CD4-positive, alpha-beta memory T cell (primary cell): ENCODE data around the gene MARK2. TPM values are rescaled to one million over a fixed set of nuclear protein-coding genes. Genes with fewer than 3 reads are reported as not detected.

Experiments used
- CTCF ChIA-PET: fragments of 350-600 bp; sonication (Branson Sonifier 250); formaldehyde crosslinking; loops from one replicate; lab custom pipeline; 2021; ENCODE audit warnings: inconsistent platforms; ENCODE audit not compliant: partially characterized antibody; lab: Charles Lee
- POLR2A ChIA-PET: fragments of 350-600 bp; sonication (Branson Sonifier 250); formaldehyde crosslinking; loops from one replicate; lab custom pipeline; 2021; ENCODE audit not compliant: partially characterized antibody; lab: Charles Lee
- DNase-seq, 5 donors: peaks; one replicate each; pipeline versions ENCODE4 v3.0.0 to v3.0.0-alpha.2; 2020 to 2022; ENCODE audit warnings: mixed read lengths in 1 of 5
- H3K27ac ChIP-seq: one replicate; pipeline ENCODE4 v1.7.0; 2013; ENCODE audit warnings: low read depth, low read length
- H3K27me3 ChIP-seq: 2 replicates; pipeline ENCODE4 v1.7.0; 2013; ENCODE audit warnings: mild to moderate bottlenecking, low read length, moderate library complexity; ENCODE audit not compliant: insufficient read depth
- H3K36me3 ChIP-seq: 2 replicates; pipeline ENCODE4 v1.7.0; 2013; ENCODE audit warnings: mild to moderate bottlenecking, low read length, moderate library complexity; ENCODE audit not compliant: insufficient read depth
- H3K4me1 ChIP-seq: 2 replicates; pipeline ENCODE4 v1.7.0; 2013; ENCODE audit warnings: mild to moderate bottlenecking, low read length, moderate library complexity; ENCODE audit not compliant: insufficient read depth
- H3K4me3 ChIP-seq, 2 donors: one replicate each; pipeline ENCODE4 v1.7.0; 2013; ENCODE audit warnings: low read length in 2 of 2, mild to moderate bottlenecking in 1 of 2
- H3K9me3 ChIP-seq, 2 donors: one replicate each; pipeline ENCODE4 v1.7.0; 2013; ENCODE audit warnings: low read length in 2 of 2, control low read depth in 1 of 2; ENCODE audit not compliant: control insufficient read depth in 1 of 2
- H3K27ac Mint-ChIP-seq, 7 donors: one replicate each; pipeline ENCODE4 v1.8.0; 2020 to 2021; ENCODE audit warnings: mixed read lengths in 7 of 7, mild to moderate bottlenecking in 6 of 7, inconsistent platforms in 3 of 7, moderate library complexity in 3 of 7
- H3K27me3 Mint-ChIP-seq, 2 donors: one replicate each; pipeline ENCODE4 v1.8.0; 2020 to 2021; ENCODE audit warnings: mixed read lengths in 2 of 2
- H3K36me3 Mint-ChIP-seq, 2 donors: one replicate each; pipeline ENCODE4 v1.8.0; 2020 to 2021; ENCODE audit warnings: mixed read lengths in 2 of 2, inconsistent platforms in 1 of 2, mild to moderate bottlenecking in 1 of 2
- H3K4me1 Mint-ChIP-seq, 4 donors: one replicate each; pipeline ENCODE4 v1.8.0; 2020 to 2021; ENCODE audit warnings: mixed read lengths in 4 of 4, mild to moderate bottlenecking in 1 of 4
- H3K4me3 Mint-ChIP-seq, 8 donors: one replicate each; pipeline ENCODE4 v1.8.0; 2020 to 2021; ENCODE audit warnings: mixed read lengths in 8 of 8, mild to moderate bottlenecking in 7 of 8, moderate library complexity in 6 of 8, inconsistent platforms in 3 of 8
- H3K9me3 Mint-ChIP-seq, 8 donors: one replicate each; pipeline ENCODE4 v1.8.0; 2020 to 2021; ENCODE audit warnings: mixed read lengths in 8 of 8, mild to moderate bottlenecking in 5 of 8, inconsistent platforms in 3 of 8, moderate library complexity in 1 of 8
- intact Hi-C: fragments of 100-400 bp; cut with micrococcal nuclease; formaldehyde crosslinking; loops from one replicate; pipeline ENCODE4 v1.15.1; 2023
- polyA plus RNA-seq, 2 donors: library from polyadenylated mRNA; unstranded; fragments of 300-500 nt; fragmentation: Illumina TruSeq; gene quantifications; one replicate each; pipeline ENCODE4 v1.2.3, GENCODE V29; 2021
- total RNA-seq, 2 experiments: library from RNA; stranded (reverse); gene quantifications; one replicate each; pipeline ENCODE4 v1.2.3, GENCODE V29; 2021

The MARK2 gene
- total and polyA plus RNA-seq, 4 experiments from 2014 or later: 25.1 to 68.0 (median 60.4) TPM

GRCh38 chr11:63907063-63907462 is 68.2 kb downstream of the MARK2 start:
- Mint-ChIP-seq H3K9me3 (no peaks in the 10 kb centered on the region), H3K27me3 (no peaks in the 10 kb centered on the region), H3K27ac (peak overlapping the region in 1 of 7 donors; percentile 83), H3K36me3 (peaks cover 29 to 55% of the 10 kb centered on the region in 2 donors), H3K4me1 (peaks cover 0 to 4% (median 2%) of the 10 kb centered on the region in 4 donors), H3K4me3 (no peak overlapping the region)
- H3K4me1 ChIP-seq: no peaks in the 10 kb centered on the region
- ChIA-PET POLR2A (interaction anchor here (0.7 to 2.2 kb wide), 6 partner anchors 10 to 69 kb away, joined by 3 to 25 read pairs (median 4); partner anchors contain the start of genes MARK2 and RCOR2), CTCF (interaction anchor here (1.0 to 3.1 kb wide), 9 partner anchors 10 to 73 kb away, joined by 3 to 64 read pairs (median 7); partner anchors contain the start of gene MARK2)
- H3K36me3 ChIP-seq: peaks cover 56% of the 10 kb centered on the region
- no peaks in the 10 kb centered on the region for H3K27me3 ChIP-seq
- DNase-seq: no peak
- H3K27ac ChIP-seq: no peak overlapping the region
- H3K9me3 ChIP-seq: no peaks in the 10 kb centered on the region
- intact Hi-C loops: loop anchor here (5.0 kb wide), 1 partner anchor 40 kb away; no protein-coding TSS in a partner anchor
- no peak overlapping the region for H3K4me3 ChIP-seq

- peaks cover 47% of the 10 kb centered on the region for H3K36me3 ChIP-seq
- no peak overlapping the region for H3K27ac Mint-ChIP-seq
- H3K27me3 ChIP-seq: no peaks in the 10 kb centered on the region
- intact Hi-C loops: loop anchor here (5.0 kb wide), 1 partner anchor 39 kb away; no protein-coding TSS in a partner anchor
- no peak overlapping the region for H3K27ac ChIP-seq
- no peaks in the 10 kb centered on the region for H3K4me1 ChIP-seq
- peaks cover 0 to 4% (median 3%) of the 10 kb centered on the region in 4 donors for H3K4me1 Mint-ChIP-seq
- H3K9me3 Mint-ChIP-seq: no peaks in the 10 kb centered on the region
- H3K36me3 Mint-ChIP-seq: peaks cover 28 to 49% of the 10 kb centered on the region in 2 donors
- CTCF ChIA-PET: interaction anchor here (1.9 to 3.1 kb wide), 3 partner anchors 38 to 70 kb away, joined by 8 to 64 read pairs (median 14); partner anchors contain the start of gene MARK2
- no peaks in the 10 kb centered on the region for H3K9me3 ChIP-seq
- POLR2A ChIA-PET: interaction anchor here (1.6 to 2.2 kb wide), 2 partner anchors 16 to 70 kb away, joined by 4 to 25 read pairs; partner anchors contain the start of gene MARK2
- DNase-seq: no peak
- no peak overlapping the region for H3K4me3 ChIP-seq
- H3K4me3 Mint-ChIP-seq: no peak overlapping the region
- H3K27me3 Mint-ChIP-seq: no peaks in the 10 kb centered on the region
Measured at GRCh38 chr11:63907808-63908530, 69.1 kb downstream of the MARK2 start.

GRCh38 chr11:63908631-63909401 is 69.9 kb downstream of the MARK2 start:
- Mint-ChIP-seq H3K9me3 (no peaks in the 10 kb centered on the region), H3K27me3 (no peaks in the 10 kb centered on the region), H3K4me3 (no peak overlapping the region), H3K36me3 (peaks cover 20 to 41% of the 10 kb centered on the region in 2 donors), H3K4me1 (peaks cover 0 to 4% (median 3%) of the 10 kb centered on the region in 4 donors), H3K27ac (no peak overlapping the region)
- H3K9me3 ChIP-seq: no peaks in the 10 kb centered on the region
- H3K36me3 ChIP-seq: peaks cover 38% of the 10 kb centered on the region
- H3K4me1 ChIP-seq: no peaks in the 10 kb centered on the region
- POLR2A ChIA-PET: no interaction called here
- no peaks in the 10 kb centered on the region for H3K27me3 ChIP-seq
- DNase-seq: no peak
- CTCF ChIA-PET: interaction anchor here (1.2 kb wide), 1 partner anchor 71 kb away, joined by 4 read pairs; no protein-coding TSS in a partner anchor
- intact Hi-C loops: loop anchor here (5.0 kb wide), 1 partner anchor 38 kb away; no protein-coding TSS in a partner anchor
- no peak overlapping the region for H3K4me3 ChIP-seq
- H3K27ac ChIP-seq: no peak overlapping the region

- POLR2A ChIA-PET: interaction anchor here (1.0 kb wide), 1 partner anchor 21 kb away, joined by 3 read pairs; no protein-coding TSS in a partner anchor
Measured at GRCh38 chr11:63909591-63910506, 70.9 kb downstream of the MARK2 start.

GRCh38 chr11:63910675-63911074 is 71.8 kb downstream of the MARK2 start:
- Histone ChIP-seq H3K9me3 (no peaks in the 10 kb centered on the region), H3K36me3 (peaks cover 20% of the 10 kb centered on the region), H3K4me1 (peaks cover 6% of the 10 kb centered on the region), H3K27ac (no peak overlapping the region), H3K4me3 (no peak overlapping the region), H3K27me3 (no peaks in the 10 kb centered on the region)
- Mint-ChIP-seq H3K4me1 (peaks cover 2 to 5% (median 4%) of the 10 kb centered on the region in 4 donors), H3K36me3 (peaks cover 6 to 24% of the 10 kb centered on the region in 2 donors), H3K27ac (no peak overlapping the region), H3K4me3 (no peak overlapping the region), H3K9me3 (no peaks in the 10 kb centered on the region), H3K27me3 (no peaks in the 10 kb centered on the region)
- ChIA-PET CTCF (interaction anchor here (1.3 kb wide), 1 partner anchor 74 kb away, joined by 4 read pairs; no protein-coding TSS in a partner anchor), POLR2A (interaction anchor here (0.8 to 1.0 kb wide), 2 partner anchors 72 to 73 kb away, joined by 4 read pairs; partner anchors contain the start of gene MARK2)
- intact Hi-C loops: no loop called here
- no peak for DNase-seq

More at GRCh38 chr11:63909591-63910506, 70.9 kb downstream of the MARK2 start:
- intact Hi-C loops: loop anchor here (5.0 kb wide), 1 partner anchor 37 kb away; no protein-coding TSS in a partner anchor
- no peak for DNase-seq
- no peaks in the 10 kb centered on the region for H3K27me3 ChIP-seq
- Mint-ChIP-seq H3K4me1 (peaks cover 1 to 4% (median 3%) of the 10 kb centered on the region in 4 donors), H3K36me3 (peaks cover 14 to 31% of the 10 kb centered on the region in 2 donors), H3K4me3 (no peak overlapping the region), H3K9me3 (no peaks in the 10 kb centered on the region), H3K27ac (peak overlapping the region in 2 of 7 donors; percentile 17 to 42), H3K27me3 (no peaks in the 10 kb centered on the region)
- peaks cover 1% of the 10 kb centered on the region for H3K4me1 ChIP-seq
- H3K27ac ChIP-seq: no peak overlapping the region
- H3K36me3 ChIP-seq: peaks cover 28% of the 10 kb centered on the region
- CTCF ChIA-PET: interaction anchor here (1.2 to 1.3 kb wide), 2 partner anchors 72 to 73 kb away, joined by 4 read pairs; no protein-coding TSS in a partner anchor
- no peak overlapping the region for H3K4me3 ChIP-seq
- no peaks in the 10 kb centered on the region for H3K9me3 ChIP-seq

GRCh38 chr11:63911440-63911839 is 72.5 kb downstream of the MARK2 start:
- Mint-ChIP-seq H3K4me3 (no peak overlapping the region), H3K9me3 (no peaks in the 10 kb centered on the region), H3K27me3 (no peaks in the 10 kb centered on the region), H3K4me1 (peaks cover 0 to 10% (median 3%) of the 10 kb centered on the region in 4 donors), H3K36me3 (peaks cover 0 to 18% of the 10 kb centered on the region in 2 donors), H3K27ac (no peak overlapping the region)
- no peaks in the 10 kb centered on the region for H3K9me3 ChIP-seq
- no peak overlapping the region for H3K4me3 ChIP-seq
- H3K4me1 ChIP-seq: peaks cover 13% of the 10 kb centered on the region
- CTCF ChIA-PET: no interaction called here
- no peak overlapping the region for H3K27ac ChIP-seq
- intact Hi-C loops: no loop called here
- no peak for DNase-seq
- peaks cover 19% of the 10 kb centered on the region for H3K36me3 ChIP-seq
- POLR2A ChIA-PET: interaction anchor here (0.8 to 1.0 kb wide), 2 partner anchors 72 to 74 kb away, joined by 4 read pairs; partner anchors contain the start of gene MARK2
- no peaks in the 10 kb centered on the region for H3K27me3 ChIP-seq
